IMR-90 (cell line): ENCODE measurements around the gene CPTP. TPM values are rescaled to one million over a fixed set of nuclear protein-coding genes. Genes with fewer than 3 reads are reported as not detected.

ENCODE experiments used
- ATAC-seq: fragments of 200-7000 bp; cut with Tn5 transposase; 2 replicates; pipeline ENCODE4 v1.9.1; 2020; ENCODE audit warnings: low read depth, mild to moderate bottlenecking, moderate library complexity
- BruUV-seq: library from RNA; stranded (reverse); fragments of 400-500 nt; replicated peaks from 2 replicates; lab custom pipeline; 2021; lab: Mats Ljungman, UMichigan
- CTCF ChIA-PET: fragments of 300-600 bp; formaldehyde crosslinking; extraction: SDS; loops from one replicate; lab custom pipeline; 2021; ENCODE audit warnings: antibody characterized with exemption; lab: Yijun Ruan, JAX
- POLR2A ChIA-PET: fragments of 300-600 bp; sonication (Branson Sonifier 250); formaldehyde crosslinking; loops from one replicate; lab custom pipeline; 2022; ENCODE audit warnings: antibody characterized with exemption; ENCODE audit not compliant: unreplicated experiment; lab: Charles Lee
- DNase-seq: peaks from one replicate; pipeline ENCODE4 v3.0.0; 2013
- H2AFZ ChIP-seq: replicated peaks from 2 replicates; pipeline ENCODE3; 2013; ENCODE audit warnings: low read length, mild to moderate bottlenecking; ENCODE audit not compliant: poor library complexity
- H2AK5ac ChIP-seq: 2 replicates; pipeline ENCODE4 v1.6.1; 2013; ENCODE audit warnings: low read depth, low read length, inconsistent platforms
- H2AK9ac ChIP-seq: replicated peaks from 2 replicates; pipeline ENCODE3; 2013; ENCODE audit warnings: mild to moderate bottlenecking, low read depth, low read length, moderate library complexity; ENCODE audit not compliant: poor library complexity
- H2BK120ac ChIP-seq: 2 replicates; pipeline ENCODE4 v1.6.1; 2013; ENCODE audit warnings: low read depth, low read length, inconsistent platforms
- H2BK15ac ChIP-seq: 3 replicates; pipeline ENCODE4 v1.6.1; 2013; ENCODE audit warnings: low read depth, low read length, inconsistent platforms
- H2BK20ac ChIP-seq: 2 replicates; pipeline ENCODE4 v1.6.1; 2013; ENCODE audit warnings: low read depth, mild to moderate bottlenecking, inconsistent platforms, low read length, moderate library complexity
- H2BK5ac ChIP-seq: 2 replicates; pipeline ENCODE4 v1.6.1; 2013; ENCODE audit warnings: mild to moderate bottlenecking, low read depth, low read length, inconsistent platforms; ENCODE audit not compliant: poor library complexity, severe bottlenecking
- H3K14ac ChIP-seq: replicated peaks from 2 replicates; pipeline ENCODE4 v1.6.1; 2013; ENCODE audit warnings: low read depth, low read length, inconsistent platforms
- H3K18ac ChIP-seq: 2 replicates; pipeline ENCODE4 v1.6.1; 2013; ENCODE audit warnings: low read depth, low read length, control low read depth
- H3K23ac ChIP-seq: 2 replicates; pipeline ENCODE4 v1.6.1; 2013; ENCODE audit warnings: low read depth, low read length, inconsistent platforms
- H3K27ac ChIP-seq: 2 replicates; pipeline ENCODE4 v1.5.1; 2013; ENCODE audit warnings: mild to moderate bottlenecking, control low read depth, low read length; ENCODE audit not compliant: insufficient read depth
- H3K27me3 ChIP-seq: 2 replicates; pipeline ENCODE4 v1.6.1; 2013; ENCODE audit warnings: low read length; ENCODE audit not compliant: control insufficient read depth, insufficient read depth
- H3K36me3 ChIP-seq: 2 replicates; pipeline ENCODE4 v1.6.1; 2013; ENCODE audit warnings: low read length, mixed read lengths; ENCODE audit not compliant: control insufficient read depth, insufficient read depth
- H3K4ac ChIP-seq: 2 replicates; pipeline ENCODE4 v1.6.1; 2013; ENCODE audit warnings: low read depth, low read length, inconsistent platforms
- H3K4me1 ChIP-seq: 2 replicates; pipeline ENCODE4 v1.6.1; 2013; ENCODE audit warnings: low read length, mixed read lengths; ENCODE audit not compliant: control insufficient read depth, insufficient read depth
- H3K4me2 ChIP-seq: 2 replicates; pipeline ENCODE4 v1.6.1; 2013; ENCODE audit warnings: low read depth, mild to moderate bottlenecking, control low read depth, low read length, moderate library complexity
- H3K4me3 ChIP-seq: 2 replicates; pipeline ENCODE4 v1.5.1; 2013; ENCODE audit warnings: low read depth, mild to moderate bottlenecking, control low read depth, low read length, moderate library complexity; ENCODE audit not compliant: insufficient read depth
- H3K56ac ChIP-seq: 2 replicates; pipeline ENCODE4 v1.6.1; 2013; ENCODE audit warnings: low read length, inconsistent platforms; ENCODE audit not compliant: insufficient read depth; ENCODE audit errors: extremely low read depth
- H3K79me1 ChIP-seq, 2 experiments: 2 replicates each; pipeline ENCODE4 v1.6.1; 2013; ENCODE audit warnings: low read length in 2 of 2, inconsistent platforms in 1 of 2, low read depth in 1 of 2
- H3K9ac ChIP-seq: 2 replicates; pipeline ENCODE4 v1.6.1; 2013; ENCODE audit warnings: low read depth, low read length, control low read depth
- H3K9me1 ChIP-seq: 2 replicates; pipeline ENCODE4 v1.6.1; 2013; ENCODE audit warnings: low read length, inconsistent platforms; ENCODE audit not compliant: insufficient read depth
- H3K9me3 ChIP-seq: 2 replicates; pipeline ENCODE4 v1.6.1; 2013; ENCODE audit warnings: low read length; ENCODE audit not compliant: control insufficient read depth, insufficient read depth
- H4K20me1 ChIP-seq: 2 replicates; pipeline ENCODE4 v1.6.1; 2013; ENCODE audit warnings: low read length, inconsistent platforms; ENCODE audit not compliant: insufficient read depth
- H4K5ac ChIP-seq: 2 replicates; pipeline ENCODE4 v1.6.1; 2013; ENCODE audit warnings: mild to moderate bottlenecking, low read depth, low read length, control low read depth
- H4K8ac ChIP-seq, 2 experiments: 2 replicates each; pipeline ENCODE4 v1.6.1; 2013; ENCODE audit warnings: low read depth in 2 of 2, low read length in 2 of 2, control low read depth in 1 of 2, inconsistent platforms in 1 of 2
- H4K91ac ChIP-seq: 2 replicates; pipeline ENCODE4 v1.6.1; 2013; ENCODE audit warnings: low read depth, low read length, inconsistent platforms; ENCODE audit not compliant: insufficient read depth
- BHLHE40 ChIP-seq: fragments of 150-350 bp; IDR thresholded peaks from 2 replicates; pipeline ENCODE4 v1.6.1; 2016; ENCODE audit warnings: mild to moderate bottlenecking, low read depth, low read length
- CEBPB ChIP-seq: IDR thresholded peaks from 2 replicates; pipeline ENCODE4 v1.6.1; 2012; ENCODE audit warnings: low read depth, low read length, improper control_type of control experiment
- CTCF ChIP-seq: conservative IDR thresholded peaks from 2 replicates; pipeline ENCODE4 v1.5.1; 2012; ENCODE audit warnings: mild to moderate bottlenecking, low read depth, low read length, improper control_type of control experiment
- ELK1 ChIP-seq: fragments of 150-350 bp; IDR thresholded peaks from 2 replicates; pipeline ENCODE4 v1.6.1; 2016; ENCODE audit warnings: low read depth, mild to moderate bottlenecking, low read length, moderate library complexity, borderline replicate concordance
- FOS ChIP-seq: fragments of 150-350 bp; IDR thresholded peaks from 2 replicates; pipeline ENCODE4 v1.6.1; 2016; ENCODE audit warnings: low read depth, low read length
- MAFK ChIP-seq: IDR thresholded peaks from 2 replicates; pipeline ENCODE4 v1.6.1; 2012; ENCODE audit warnings: low read depth, low read length, improper control_type of control experiment
- MAZ ChIP-seq: IDR thresholded peaks from 2 replicates; pipeline ENCODE4 v1.6.1; 2012; ENCODE audit warnings: low read depth, mild to moderate bottlenecking, low read length, improper control_type of control experiment, moderate library complexity, borderline replicate concordance
- MXI1 ChIP-seq: IDR thresholded peaks from 2 replicates; pipeline ENCODE4 v1.6.1; 2012; ENCODE audit warnings: low read depth, mild to moderate bottlenecking, low read length, moderate library complexity, borderline replicate concordance
- NFE2L2 ChIP-seq: fragments of 150-350 bp; IDR thresholded peaks from 2 replicates; pipeline ENCODE4 v1.6.1; 2016; ENCODE audit warnings: low read depth, mild to moderate bottlenecking, low read length
- POLR2A ChIP-seq: IDR thresholded peaks from 2 replicates; pipeline ENCODE4 v1.6.1; 2012; ENCODE audit warnings: mild to moderate bottlenecking, low read depth, low read length
- RAD21 ChIP-seq: IDR thresholded peaks from 2 replicates; pipeline ENCODE4 v1.6.1; 2012; ENCODE audit warnings: low read length, improper control_type of control experiment
- RCOR1 ChIP-seq: IDR thresholded peaks from 2 replicates; pipeline ENCODE4 v1.6.1; 2012; ENCODE audit warnings: mild to moderate bottlenecking, low read length, improper control_type of control experiment; ENCODE audit not compliant: insufficient replicate concordance
- USF2 ChIP-seq: fragments of 150-350 bp; IDR thresholded peaks from 2 replicates; pipeline ENCODE4 v1.6.1; 2017; ENCODE audit warnings: mild to moderate bottlenecking, antibody characterized with exemption, low read length, low read depth
- WGBS, 2 experiments: methylation state at CpG; one replicate each; pipeline versions ENCODE4 v1.1.5 to v1.1.7; 2013; ENCODE audit warnings: missing lambda C conversion rate in 2 of 2; ENCODE audit not compliant: insufficient read length in 1 of 2; ENCODE audit errors: extremely low coverage in 2 of 2; 5-methylcytosine and 5-hydroxymethylcytosine counted together
- dilution Hi-C: fragments of 300-500 bp; cut with HindIII; formaldehyde crosslinking; loops from one replicate; pipeline ENCODE4 v1.14.3; 2018; ENCODE audit warnings: low sequenced_read_pairs; ENCODE audit not compliant: unreplicated experiment
- in situ Hi-C: fragments of 300-500 bp; cut with MboI; formaldehyde crosslinking; loops from 3 replicates; pipeline ENCODE4 v1.14.3; 2019; ENCODE audit warnings: low sequenced_read_pairs, inconsistent platforms, mixed read lengths
- intact Hi-C: fragments of 100-400 bp; cut with micrococcal nuclease; formaldehyde crosslinking; loops from 2 replicates; pipeline ENCODE4 v1.10.0; 2022
- polyA plus RNA-seq, 3 experiments: library from polyadenylated mRNA; depleted of rRNA; stranded (reverse); fragments of >200 nt; gene quantifications; 2 replicates each; pipeline ENCODE4 v1.2.3, GENCODE V29; 2012; ENCODE audit warnings: low replicate concordance in 1 of 3
- total RNA-seq: library from RNA; depleted of rRNA; stranded (reverse); fragments of >200 nt; gene quantifications from 2 replicates; pipeline ENCODE4 v1.2.3, GENCODE V29; 2012

The CPTP gene
- total and polyA plus RNA-seq, 2 of the 4 experiments (the other 2 are of a cell fraction): 2.7 to 12.1 TPM

- H3K9me1 ChIP-seq: peaks cover 3% of the 10 kb centered on the region
- no TSS peak for BruUV-seq
- peaks cover 31% of the 10 kb centered on the region for H3K4me1 ChIP-seq
- peak overlapping the region; percentile 94 for H3K23ac ChIP-seq
- in situ Hi-C loops (no loop called here), dilution Hi-C loops (no loop called here), intact Hi-C loops (loop anchor here (5.0 kb wide), 2 partner anchors 51 to 184 kb away; partner anchors contain the start of gene MXRA8)
- ChIA-PET CTCF (no interaction called here), POLR2A (no interaction called here)
- H4K91ac ChIP-seq: peak overlapping the region; percentile 76
- H4K5ac ChIP-seq: no peak overlapping the region
- H3K79me1 ChIP-seq: peaks cover 6 to 62% of the 10 kb centered on the region in 2 experiments; a peak in 3 of 4 replicates
- H3K4ac ChIP-seq: peak overlapping the region; percentile 90
- H3K9ac ChIP-seq: peak overlapping the region; percentile 91
- peak overlapping the region; percentile 97 for H2AK9ac ChIP-seq
- peak overlapping the region in 1 of 2 experiments; percentile 5; a peak in 1 of 4 replicates for H4K8ac ChIP-seq
- peak overlapping the region; percentile 89 for H3K27ac ChIP-seq
- no peak overlapping the region for H2BK15ac ChIP-seq
- H2BK20ac ChIP-seq: no peak overlapping the region
- peak overlapping the region; percentile 61 for H3K14ac ChIP-seq
- DNase-seq: no peak
- H2AK5ac ChIP-seq: peak overlapping the region; percentile 91
- H3K56ac ChIP-seq: peak overlapping the region; percentile 38; the same call in 1 of the 2 replicates
- H2BK5ac ChIP-seq: peak overlapping the region; percentile 79
- TF ChIP-seq FOS: no peak
- TF ChIP-seq RCOR1: no peak
- no peak for TF ChIP-seq MXI1
- TF ChIP-seq CTCF: no peak
- TF ChIP-seq MAFK: no peak
- no peak for TF ChIP-seq ELK1
- TF ChIP-seq USF2: no peak
- no peak for TF ChIP-seq POLR2A
- no peak for TF ChIP-seq NFE2L2
- TF ChIP-seq CEBPB: no peak
- no peak for TF ChIP-seq MAZ
- no peak for TF ChIP-seq RAD21
- TF ChIP-seq BHLHE40: no peak
- ATAC-seq: no peak
- no peak overlapping the region for H2BK120ac ChIP-seq
- H3K4me3 ChIP-seq: peak overlapping the region; percentile 93
- H2AFZ ChIP-seq: peak overlapping the region; percentile 97
- H3K9me3 ChIP-seq: no peaks in the 10 kb centered on the region
- WGBS, 2 experiments: 39% methylated on average over 24 of the region's 27 CpGs; no CpG with 5 or more reads in 1 of the 2 experiments
- H3K36me3 ChIP-seq: peaks cover 19% of the 10 kb centered on the region
- peak overlapping the region; percentile 100 for H3K4me2 ChIP-seq
- H4K20me1 ChIP-seq: peaks cover 45% of the 10 kb centered on the region
- no peaks in the 10 kb centered on the region for H3K27me3 ChIP-seq
- H3K18ac ChIP-seq: 0 out of 2 replicates have a peak overlapping the region, but pooled peaks have one; percentile 25
These were observed 17.8 kb upstream of the CPTP start for GRCh38 chr1:1306661-1307260.
